ENCODE data around the gene CDK4. TPM values are rescaled to one million over a fixed set of nuclear protein-coding genes. Genes with fewer than 3 reads are reported as not detected.
"Not testable (repeated sequence)": the region's sequence is repeated elsewhere in the genome, so short reads cannot be mapped to it uniquely, and the experiment has no call there.

CDK4 gene
- total RNA-seq, 2 donors from 2014 or later: 38.4 to 46.0 TPM

DNA sequence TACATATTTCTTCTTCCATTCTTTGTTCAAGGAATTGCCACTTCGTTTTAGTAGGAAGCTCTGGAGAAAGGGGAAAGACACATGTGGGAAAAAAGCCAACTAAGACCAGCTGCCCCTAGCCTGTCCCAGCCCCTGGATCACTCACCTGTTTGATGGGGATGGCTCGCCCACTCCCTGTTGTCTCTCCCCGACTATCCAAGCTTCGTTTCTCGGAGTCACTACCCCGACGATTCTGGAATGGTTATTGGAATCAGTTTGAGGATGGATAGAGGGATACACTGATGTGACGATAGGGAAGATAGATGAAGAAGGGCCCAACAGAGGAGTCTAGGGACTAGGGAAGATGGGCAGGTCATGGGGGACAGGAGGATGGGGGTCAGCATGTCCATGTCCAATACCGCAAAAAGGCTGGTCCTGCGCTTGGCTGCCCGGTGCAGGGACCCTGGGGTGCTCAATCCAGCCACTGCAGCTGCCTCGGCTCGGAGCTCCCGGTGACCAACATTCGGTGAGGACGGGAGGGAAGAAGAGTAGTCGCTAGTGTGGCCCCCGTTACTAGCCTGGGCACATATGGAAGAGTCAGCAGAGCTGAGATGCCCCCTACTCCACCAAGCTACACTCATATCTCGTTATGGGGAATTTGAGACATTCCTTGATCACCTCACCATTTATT is 20.6 kb downstream of the CDK4 start:
- DNase-seq: no peak
- ATAC-seq: no peak
- intact Hi-C loops (cut with DNase I, micrococcal nuclease): no loop called here

DNA sequence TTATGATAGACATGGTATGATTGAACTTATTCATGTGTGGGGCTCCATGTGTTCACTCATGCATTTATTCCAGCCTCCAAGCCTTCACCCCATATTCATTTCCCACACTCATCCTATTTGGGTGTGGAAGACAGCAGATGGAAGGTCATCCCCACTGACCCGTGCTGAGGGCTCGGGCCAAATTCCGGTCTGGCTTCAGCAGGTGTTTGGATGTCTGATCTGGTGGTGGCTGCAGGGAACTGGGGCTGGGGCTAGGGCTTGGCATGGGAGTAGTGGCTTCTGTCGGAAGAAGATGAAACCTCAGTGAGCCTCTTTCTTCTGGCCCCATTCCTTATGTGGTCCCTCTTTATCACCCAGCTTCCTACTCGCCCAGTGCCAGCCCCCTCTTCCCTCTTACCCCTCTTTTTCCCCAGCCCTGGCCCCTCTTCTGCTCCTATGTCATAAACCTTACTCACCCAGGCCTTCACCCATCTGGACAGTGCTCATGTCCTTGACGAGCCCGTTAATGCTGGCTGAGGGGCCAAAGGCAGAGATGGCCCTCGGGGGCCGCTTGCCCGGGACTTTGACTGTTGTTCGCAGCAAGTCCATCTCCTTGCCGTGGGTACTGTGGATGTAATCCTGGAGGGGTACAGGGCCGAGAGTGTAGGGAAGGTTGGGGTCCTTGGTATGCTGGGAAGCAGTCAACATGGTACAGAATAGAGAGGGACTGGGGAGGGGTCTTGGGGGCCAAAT is 21.6 kb downstream of the CDK4 start:
- DNase-seq (no peak), ATAC-seq (no peak)
- intact Hi-C loops (cut with DNase I, micrococcal nuclease): no loop called here

DNA sequence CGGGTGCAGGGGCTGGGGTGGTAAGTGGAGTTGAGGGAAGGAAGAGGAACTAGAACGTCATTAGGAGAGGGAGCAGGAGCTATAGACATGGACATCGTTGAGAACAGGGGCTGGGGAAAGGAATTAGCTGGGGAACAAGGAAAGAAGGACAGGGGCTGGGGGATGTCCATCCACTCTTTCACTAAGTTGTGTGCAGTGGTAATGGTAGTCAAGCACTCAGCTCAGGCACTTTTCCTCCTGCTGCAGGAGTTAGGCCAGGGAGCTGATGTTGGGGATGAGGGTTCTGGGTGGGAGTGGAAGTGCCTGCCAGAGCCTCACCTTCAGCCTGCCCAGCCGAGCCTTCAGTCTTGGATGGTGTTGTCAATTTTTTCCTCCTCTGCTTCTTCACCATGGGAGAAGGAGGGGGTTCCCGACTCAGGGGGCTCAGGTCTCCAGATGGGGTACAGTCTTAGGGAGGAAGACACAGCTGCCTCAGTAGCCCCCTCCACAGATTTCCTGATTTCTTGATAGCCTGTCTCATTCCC is 22.7 kb downstream of the CDK4 start:
- no peak for ATAC-seq
- no peak for DNase-seq
- intact Hi-C loops (cut with DNase I, micrococcal nuclease): no loop called here

DNA sequence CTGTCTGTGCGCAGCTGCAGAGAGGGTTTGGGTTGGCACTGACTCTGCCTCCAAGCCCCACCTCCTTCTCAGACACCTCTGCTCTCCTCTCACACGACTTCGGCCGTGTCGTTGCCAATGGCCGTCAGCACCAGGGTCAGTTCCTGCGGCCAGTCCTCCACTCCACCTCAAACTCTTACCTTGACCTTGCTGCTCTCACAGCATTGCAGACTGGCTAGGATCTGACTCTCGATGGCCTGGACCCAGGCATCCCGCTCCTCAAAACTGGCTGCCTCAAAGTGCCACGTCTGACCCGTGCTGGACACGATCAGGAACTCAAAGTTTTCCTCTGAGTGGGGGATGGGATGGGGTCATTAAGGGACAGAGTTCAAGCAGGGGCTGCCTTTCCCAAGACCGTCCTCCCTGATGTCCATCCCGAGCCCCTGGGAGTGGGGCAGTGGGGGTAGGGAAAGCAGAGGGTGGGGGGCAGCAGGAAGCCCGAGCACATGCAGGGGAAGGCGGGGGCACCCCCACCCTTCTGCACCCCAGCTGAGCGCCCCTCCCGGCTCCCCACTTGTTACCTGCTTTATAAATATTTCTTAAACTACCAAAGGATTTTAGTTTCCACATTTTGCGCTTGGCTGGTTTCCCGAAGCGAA is 24.2 kb downstream of the CDK4 start:
- intact Hi-C loops (cut with DNase I, micrococcal nuclease): no loop called here
- DNase-seq (no peak), ATAC-seq (no peak)

DNA sequence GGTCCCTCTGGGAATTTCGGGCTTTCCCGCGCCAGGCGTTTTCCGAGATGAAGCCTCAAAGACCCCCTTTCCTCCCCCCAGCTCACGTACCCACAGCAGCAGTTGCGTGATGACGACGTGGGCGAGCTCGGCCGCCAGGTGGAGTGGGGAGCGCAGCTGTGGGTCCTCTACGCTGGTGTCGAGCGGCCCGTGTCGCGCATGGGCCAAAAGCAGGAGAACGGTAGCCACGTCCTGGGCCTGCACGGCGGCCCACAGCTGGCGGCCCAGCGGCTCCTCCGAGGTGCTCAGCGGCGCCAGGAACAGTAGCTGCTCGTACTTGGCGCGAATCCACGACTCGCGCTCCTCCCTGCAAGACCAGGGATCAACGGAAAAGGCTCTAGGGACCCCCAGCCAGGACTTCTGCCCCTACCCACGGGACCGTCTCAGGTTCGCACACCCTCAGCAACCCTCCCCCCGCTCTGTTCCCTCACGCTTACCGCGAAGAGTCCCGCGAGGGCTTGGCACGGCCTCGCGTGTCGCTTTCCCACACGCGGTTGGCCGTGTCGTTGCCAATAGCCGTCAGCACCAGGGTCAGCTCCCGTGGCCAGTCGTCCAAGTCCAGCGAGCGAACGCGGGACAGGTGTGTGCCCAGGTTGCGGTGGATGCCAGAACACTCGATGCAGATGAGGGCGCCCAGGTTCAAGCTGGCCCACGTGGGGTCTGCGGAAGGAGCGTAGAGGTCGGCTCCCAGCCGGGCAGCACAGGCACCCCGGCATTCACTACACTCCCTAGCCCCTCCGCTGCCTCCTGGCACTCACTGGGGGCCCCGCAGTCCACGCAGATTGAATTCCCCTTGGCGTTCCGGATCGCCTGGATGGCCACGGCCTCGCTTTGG is 25.0 kb downstream of the CDK4 start:
- intact Hi-C loops (cut with DNase I, micrococcal nuclease): no loop called here
- peak; percentile 28 for ATAC-seq
- no peak for DNase-seq

DNA sequence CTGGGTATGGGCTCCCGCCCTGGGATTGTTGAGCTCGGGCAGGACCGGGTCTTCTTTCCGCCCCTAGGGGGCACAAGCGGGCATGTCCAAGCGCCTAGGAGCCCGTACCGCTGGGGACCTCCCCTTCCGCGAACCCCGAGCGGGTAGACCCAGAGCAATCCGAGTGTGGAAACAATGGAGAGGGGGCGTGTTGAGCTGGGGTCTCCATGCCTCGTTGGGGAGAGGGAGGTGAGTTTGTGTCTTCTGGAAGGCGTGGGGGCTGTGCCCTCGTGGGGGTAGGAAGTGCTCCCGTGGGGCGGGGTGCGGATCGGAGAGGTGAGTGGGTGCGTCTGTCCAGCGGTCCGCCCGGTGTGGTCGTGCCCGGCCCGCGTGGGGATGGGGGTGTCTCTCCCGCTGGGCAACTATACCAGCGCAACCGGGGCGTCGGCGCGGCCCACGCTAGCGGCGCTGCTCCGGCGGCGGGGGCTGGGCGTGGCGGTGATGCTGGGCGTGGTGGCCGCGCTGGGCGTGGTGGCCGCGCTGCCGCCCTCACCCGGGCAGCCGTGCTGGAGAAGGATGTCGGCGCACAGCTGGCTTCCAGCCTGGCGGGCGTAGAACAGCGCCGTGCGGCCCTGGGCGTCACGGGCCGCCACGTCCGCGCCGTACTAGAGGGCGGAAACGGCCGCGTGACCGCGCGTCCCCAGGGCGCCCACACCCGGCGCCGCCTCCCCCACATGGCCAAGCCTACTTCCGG is 25.8 kb downstream of the CDK4 start:
- intact Hi-C loops (cut with DNase I, micrococcal nuclease): no loop called here
- peak; percentile 86 for ATAC-seq
- peak; percentile 78 to 87 for DNase-seq

DNA sequence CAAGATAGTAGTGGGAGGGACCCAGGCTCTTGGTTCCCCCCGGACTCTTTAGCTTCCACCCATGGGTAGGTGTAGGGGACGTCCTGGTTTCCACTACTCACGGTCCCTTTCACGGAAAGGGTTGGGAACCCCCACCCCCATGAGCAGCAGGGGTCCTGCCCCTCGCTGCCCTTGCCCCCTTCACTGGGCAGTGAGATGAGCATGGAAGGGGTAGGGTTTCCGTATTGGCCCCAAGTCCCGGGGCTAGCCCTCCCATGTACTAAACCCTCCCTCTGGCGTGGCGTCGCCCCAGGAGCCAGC is 26.3 kb downstream of the CDK4 start:
- ATAC-seq: no peak
- DNase-seq: no peak
- intact Hi-C loops (cut with DNase I, micrococcal nuclease): no loop called here

DNA sequence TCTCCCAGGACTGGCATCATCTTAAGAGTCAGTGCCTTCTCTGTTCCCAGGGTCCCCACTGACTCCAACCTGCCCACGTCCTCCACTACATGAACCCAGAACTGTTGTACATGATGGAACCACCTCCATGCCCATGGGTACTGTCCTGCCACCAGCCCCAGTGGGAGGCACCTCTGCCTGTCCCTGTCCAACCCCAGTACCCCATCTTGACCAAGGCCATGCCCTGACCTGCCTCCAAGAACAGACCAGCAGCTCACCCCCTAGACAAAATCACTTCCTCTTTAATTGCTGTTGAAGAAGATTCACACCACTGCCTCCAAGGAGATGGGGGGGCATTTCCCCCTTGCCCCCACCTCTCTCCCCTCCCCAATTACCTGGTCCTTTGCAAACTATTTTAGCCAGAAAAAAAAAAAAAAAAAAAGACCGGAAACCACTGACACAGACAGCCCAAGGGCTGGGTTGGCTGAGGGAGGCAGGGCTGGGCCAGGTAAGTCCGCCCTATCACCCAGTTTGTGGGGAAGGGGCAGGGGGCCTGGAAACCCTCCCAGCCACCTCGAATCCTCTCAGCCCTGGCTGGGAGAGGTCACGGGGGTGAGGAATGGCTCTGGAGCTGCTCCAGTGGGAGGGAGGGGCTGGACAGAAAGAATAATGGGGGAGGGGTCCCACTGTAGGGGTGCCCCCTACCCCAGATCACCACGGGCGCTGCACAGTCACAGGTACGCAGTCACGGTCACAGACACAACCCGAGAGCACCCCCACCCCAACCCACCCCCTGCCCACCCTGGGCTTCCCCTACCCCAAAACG is 27.0 kb downstream of the CDK4 start:
- ATAC-seq (no peak), DNase-seq (no peak)
- intact Hi-C loops (cut with DNase I, micrococcal nuclease): no loop called here

DNA sequence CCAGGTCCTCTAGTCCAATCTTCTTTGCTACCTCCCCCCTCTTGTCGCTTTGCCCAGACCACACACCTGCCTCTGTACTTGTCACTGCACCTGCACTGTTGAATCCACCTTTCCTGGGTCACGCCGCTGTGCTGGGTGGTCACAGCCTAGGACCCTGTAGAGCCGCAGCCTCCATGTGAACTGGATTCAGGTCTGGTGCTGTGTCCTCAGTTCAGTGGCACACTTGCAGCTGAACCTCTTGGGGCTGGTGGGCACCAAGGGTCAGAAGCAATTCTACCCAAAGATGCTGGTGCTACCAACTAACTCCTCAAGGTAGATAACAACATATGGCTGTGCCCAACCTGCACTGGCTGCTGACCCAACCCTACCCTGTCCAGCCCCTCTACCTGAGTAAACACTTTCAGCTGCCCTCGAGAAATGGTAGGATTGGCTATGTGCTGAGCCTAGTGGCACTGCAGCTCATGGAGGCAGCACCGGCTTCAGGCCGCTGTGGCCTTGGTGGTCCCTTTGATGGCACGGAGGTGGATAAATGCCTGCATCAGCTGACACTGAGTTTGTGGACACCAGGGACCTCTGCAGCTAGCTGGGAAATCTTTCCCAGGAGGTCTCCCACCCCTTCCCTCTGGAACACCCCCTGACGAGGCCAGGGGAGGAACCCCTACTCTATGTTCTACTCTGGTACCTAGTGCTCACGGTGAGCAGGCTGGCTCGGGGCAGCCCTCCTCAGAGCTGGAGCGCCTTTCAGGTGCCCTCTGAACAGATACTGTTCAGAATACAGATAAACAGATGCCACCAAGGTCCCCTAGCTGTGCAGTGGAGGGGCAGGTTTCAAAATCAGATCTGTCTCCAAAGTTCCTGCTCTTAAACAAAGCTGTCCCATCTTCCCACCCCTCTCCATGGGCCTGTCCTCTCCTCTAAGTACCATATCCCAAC is 27.8 kb downstream of the CDK4 start:
- intact Hi-C loops (cut with DNase I, micrococcal nuclease): no loop called here
- DNase-seq (no peak), ATAC-seq (no peak)

DNA sequence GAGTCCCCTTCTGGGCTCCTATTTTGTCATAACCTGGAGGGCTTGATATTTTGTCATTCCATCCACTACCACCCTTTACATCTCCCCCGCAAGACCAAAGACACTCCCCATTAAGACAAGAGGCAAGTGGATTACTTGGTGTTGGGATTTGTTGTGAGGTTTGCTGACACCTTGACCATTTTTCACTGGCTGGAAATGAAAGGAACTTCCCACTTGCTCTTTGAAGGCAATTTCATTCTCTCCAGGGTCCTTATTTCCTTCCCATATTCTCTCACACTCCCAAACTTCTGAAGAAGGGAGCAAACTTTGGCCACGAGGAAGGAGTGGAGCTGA is 28.5 kb downstream of the CDK4 start:
- intact Hi-C loops (cut with DNase I, micrococcal nuclease): no loop called here
- DNase-seq: no peak

DNA sequence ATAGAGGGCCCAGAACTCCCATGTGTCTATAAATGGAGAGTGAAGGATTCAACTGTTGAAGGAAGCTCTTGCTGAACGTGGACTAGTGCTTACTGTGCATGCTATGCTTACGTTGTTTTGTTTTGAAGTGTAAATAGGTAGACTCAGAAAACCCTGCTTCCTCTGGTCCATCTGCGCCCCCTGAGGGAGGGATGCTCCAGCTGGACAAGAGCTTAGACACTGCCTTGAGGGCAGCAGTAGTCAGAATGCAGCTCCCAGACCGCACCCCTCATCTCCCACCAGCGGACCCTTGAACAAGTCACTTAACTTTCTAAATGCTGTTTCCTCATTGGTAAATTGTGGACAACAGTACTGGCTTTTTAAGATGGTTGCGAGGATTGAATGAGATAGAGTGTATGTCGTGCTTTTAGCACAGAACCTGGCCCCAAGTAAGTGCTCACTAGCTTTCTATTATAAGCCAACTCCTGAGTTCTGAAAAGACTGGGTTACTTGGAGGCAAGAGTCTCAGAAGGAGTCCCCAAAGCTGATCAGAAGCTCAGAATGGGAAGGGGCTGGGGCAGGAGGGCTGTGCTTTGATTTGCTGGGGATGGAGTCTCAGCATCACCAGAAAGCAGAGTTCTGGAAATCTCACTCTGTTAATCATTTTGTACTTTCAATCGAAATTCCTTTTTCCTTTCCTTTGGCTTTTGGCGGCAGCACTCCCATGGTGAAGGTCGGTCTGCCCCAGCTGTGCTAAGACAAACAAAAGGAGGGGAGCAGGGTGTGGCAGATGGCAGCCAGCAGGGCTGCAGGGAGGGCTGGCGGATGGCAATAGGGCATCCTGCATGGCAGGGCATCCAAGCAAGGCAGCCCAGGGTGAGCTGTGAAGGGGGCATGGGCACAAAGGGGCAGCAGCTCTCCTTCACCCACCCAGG is 29.1 kb downstream of the CDK4 start:
- ATAC-seq: no peak
- DNase-seq: no peak
- intact Hi-C loops (cut with DNase I, micrococcal nuclease): no loop called here

More for the DNA sequence above, 28.5 kb downstream of the CDK4 start:
- ATAC-seq: no peak

DNA sequence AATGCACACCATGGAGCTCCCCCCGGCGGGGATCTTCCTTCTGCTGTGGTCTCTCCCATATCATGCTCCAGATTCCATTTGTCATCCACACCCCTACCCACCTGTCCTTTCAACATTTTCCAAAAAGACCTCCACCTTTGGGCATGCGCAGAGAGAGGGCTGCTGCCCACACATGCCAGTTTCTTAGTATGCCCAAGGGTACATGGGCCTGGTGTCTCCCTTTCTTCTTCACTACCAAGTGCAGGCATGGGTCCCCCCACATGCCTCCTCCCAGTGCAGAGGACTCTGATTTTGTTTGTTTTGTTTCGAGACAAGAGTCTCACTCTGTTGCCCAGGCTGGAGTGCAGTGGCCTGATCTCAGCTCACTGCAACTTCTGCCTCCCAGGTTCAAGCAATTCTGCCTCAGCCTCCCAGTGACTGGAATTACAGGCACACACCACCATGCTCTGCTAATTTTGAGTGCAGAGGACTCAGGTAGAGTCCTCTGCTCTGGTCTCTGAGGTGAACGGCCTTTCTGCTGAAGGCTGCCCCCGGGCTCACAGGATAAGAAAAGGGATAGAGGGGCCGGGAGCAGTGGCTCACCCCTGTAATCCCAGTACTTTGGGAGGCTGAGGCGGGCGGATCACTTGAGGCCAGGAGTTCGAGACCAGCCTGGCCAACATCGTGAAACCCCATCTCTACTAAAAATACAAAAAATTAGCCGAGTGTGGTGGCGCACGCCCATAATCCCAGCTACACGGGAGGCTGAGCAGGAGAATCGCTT is 30.1 kb downstream of the CDK4 start:
- intact Hi-C loops (cut with DNase I, micrococcal nuclease); DNase-seq; ATAC-seq: not testable (repeated sequence)

DNA sequence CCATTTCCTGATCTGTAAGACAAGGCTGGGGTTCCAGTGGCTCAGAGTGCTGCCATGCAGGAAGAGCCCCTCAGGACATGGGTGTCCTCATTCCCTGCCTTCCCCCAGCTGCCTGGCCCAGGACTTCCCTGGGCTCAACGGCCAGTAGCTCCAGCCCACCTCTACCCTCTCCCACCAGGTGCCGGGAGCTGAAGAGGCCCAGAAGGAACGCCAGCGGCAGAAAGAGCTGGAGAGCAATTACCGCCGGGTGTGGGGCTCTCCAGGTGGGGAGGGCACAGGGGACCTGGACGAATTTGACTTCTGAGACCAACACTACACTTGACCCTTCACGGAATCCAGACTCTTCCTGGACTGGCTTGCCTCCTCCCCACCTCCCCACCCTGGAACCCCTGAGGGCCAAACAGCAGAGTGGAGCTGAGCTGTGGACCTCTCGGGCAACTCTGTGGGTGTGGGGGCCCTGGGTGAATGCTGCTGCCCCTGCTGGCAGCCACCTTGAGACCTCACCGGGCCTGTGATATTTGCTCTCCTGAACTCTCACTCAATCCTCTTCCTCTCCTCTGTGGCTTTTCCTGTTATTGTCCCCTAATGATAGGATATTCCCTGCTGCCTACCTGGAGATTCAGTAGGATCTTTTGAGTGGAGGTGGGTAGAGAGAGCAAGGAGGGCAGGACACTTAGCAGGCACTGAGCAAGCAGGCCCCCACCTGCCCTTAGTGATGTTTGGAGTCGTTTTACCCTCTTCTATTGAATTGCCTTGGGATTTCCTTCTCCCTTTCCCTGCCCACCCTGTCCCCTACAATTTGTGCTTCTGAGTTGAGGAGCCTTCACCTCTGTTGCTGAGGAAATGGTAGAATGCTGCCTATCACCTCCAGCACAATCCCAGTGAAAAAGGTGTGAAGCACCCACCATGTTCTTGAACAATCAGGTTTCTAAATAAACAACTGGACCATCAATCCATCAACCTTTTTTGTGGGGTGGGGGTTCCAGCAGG is 31.2 kb downstream of the CDK4 start:
- no peak for DNase-seq
- intact Hi-C loops (cut with DNase I, micrococcal nuclease): no loop called here
- ATAC-seq: no peak

Measured in left colon (tissue), 2 donors.